Vagina (tissue), 2 donors: ENCODE data around the gene PTER.

Experiments
- POLR2AphosphoS5 ChIP-seq, 2 donors: sonication (generic); formaldehyde crosslinking; IDR thresholded peaks; one replicate each; pipeline ENCODE4 v1.9.0; 2017; ENCODE audit warnings: antibody characterized with exemption in 2 of 2, mild to moderate bottlenecking in 2 of 2, low read depth in 1 of 2; ENCODE audit not compliant: insufficient read depth in 1 of 2
- TF ChIP-seq, protein P1 (sequence below), 3 experiments: fragments of 450-650 bp in 2 of 3; fragments of 200-600 bp in 1 of 3; sonication (generic) in 1 of 3; IDR thresholded peaks; one replicate each; pipeline ENCODE4 v1.5.1; 2017 to 2019; ENCODE audit warnings: antibody characterized with exemption in 3 of 3, mild to moderate bottlenecking in 2 of 3, moderate library complexity in 2 of 3

DNA sequence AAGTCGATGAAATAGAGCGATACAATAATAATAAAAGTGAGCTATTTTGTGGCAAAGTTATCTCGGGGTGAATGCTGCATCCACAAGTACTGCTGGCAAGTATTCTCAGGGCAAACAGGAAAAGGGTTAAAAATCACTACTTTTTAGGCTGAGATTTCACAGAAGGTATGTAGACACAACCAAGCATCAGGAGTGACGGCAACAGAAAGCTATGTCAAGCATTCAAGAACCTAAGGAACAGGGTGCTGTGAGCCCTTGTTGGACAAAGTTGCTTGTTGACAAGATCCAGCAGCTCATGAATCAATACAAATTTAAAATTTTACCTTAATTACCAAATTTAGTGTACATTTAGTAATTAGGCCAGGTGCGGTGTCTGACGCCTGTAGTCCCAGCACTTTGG lies 126.1 kb downstream of the PTER start:
- no peak for TF ChIP-seq POLR2AphosphoS5 (IDR thresholded peaks at IDR 0.05; ENCODE audit: insufficient read depth in 1 of 2, low read depth in 1 of 2)
- TF ChIP-seq, protein P1, sequence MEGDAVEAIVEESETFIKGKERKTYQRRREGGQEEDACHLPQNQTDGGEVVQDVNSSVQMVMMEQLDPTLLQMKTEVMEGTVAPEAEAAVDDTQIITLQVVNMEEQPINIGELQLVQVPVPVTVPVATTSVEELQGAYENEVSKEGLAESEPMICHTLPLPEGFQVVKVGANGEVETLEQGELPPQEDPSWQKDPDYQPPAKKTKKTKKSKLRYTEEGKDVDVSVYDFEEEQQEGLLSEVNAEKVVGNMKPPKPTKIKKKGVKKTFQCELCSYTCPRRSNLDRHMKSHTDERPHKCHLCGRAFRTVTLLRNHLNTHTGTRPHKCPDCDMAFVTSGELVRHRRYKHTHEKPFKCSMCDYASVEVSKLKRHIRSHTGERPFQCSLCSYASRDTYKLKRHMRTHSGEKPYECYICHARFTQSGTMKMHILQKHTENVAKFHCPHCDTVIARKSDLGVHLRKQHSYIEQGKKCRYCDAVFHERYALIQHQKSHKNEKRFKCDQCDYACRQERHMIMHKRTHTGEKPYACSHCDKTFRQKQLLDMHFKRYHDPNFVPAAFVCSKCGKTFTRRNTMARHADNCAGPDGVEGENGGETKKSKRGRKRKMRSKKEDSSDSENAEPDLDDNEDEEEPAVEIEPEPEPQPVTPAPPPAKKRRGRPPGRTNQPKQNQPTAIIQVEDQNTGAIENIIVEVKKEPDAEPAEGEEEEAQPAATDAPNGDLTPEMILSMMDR (IDR thresholded peaks at IDR 0.05): no peak
